Breast epithelium (tissue), 3 donors: ENCODE results near the gene PLIN1.

ENCODE experiments used
- POLR2A ChIP-seq: fragments of 450-650 bp; IDR thresholded peaks from one replicate; pipeline ENCODE4 v1.6.1; 2016; ENCODE audit warnings: antibody characterized with exemption, mild to moderate bottlenecking, moderate library complexity
- TF ChIP-seq, protein P1 (sequence below), 3 donors: fragments of 450-650 bp; IDR thresholded peaks; one replicate each; pipeline ENCODE4 v1.5.1; 2016 to 2017; ENCODE audit warnings: antibody characterized with exemption in 3 of 3, mild to moderate bottlenecking in 3 of 3, moderate library complexity in 3 of 3

DNA sequence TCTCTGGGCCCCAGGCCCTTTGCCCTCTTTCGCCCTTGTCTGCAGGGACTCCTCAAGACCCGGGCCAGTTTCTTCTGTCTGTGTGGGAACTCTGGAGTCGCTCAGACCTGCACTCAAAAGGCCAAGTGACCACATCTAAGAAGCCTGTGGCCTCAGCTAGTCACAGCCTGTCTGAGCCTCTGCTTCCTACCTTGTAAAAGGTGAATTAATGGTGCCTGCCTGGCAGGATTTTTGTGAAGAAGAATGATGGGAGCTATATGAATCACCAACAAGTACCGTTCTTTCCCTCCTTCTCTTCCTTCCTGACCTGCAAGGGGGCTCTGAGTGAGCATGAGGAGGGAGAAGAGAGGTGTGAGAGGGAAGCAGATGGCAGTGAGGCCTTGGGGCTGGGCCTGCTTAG, 7.5 kb downstream of the PLIN1 start:
- TF ChIP-seq POLR2A: no peak
- TF ChIP-seq, protein P1, sequence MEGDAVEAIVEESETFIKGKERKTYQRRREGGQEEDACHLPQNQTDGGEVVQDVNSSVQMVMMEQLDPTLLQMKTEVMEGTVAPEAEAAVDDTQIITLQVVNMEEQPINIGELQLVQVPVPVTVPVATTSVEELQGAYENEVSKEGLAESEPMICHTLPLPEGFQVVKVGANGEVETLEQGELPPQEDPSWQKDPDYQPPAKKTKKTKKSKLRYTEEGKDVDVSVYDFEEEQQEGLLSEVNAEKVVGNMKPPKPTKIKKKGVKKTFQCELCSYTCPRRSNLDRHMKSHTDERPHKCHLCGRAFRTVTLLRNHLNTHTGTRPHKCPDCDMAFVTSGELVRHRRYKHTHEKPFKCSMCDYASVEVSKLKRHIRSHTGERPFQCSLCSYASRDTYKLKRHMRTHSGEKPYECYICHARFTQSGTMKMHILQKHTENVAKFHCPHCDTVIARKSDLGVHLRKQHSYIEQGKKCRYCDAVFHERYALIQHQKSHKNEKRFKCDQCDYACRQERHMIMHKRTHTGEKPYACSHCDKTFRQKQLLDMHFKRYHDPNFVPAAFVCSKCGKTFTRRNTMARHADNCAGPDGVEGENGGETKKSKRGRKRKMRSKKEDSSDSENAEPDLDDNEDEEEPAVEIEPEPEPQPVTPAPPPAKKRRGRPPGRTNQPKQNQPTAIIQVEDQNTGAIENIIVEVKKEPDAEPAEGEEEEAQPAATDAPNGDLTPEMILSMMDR (IDR thresholded peaks at IDR 0.05): no peak
